Loucy (cell line): Measurements from ENCODE around the gene BICD2.

Experiments used
- EZH2phosphoT487 ChIP-seq: fragments of 200-600 bp; IDR thresholded peaks from 2 replicates; pipeline ENCODE4 v1.6.1; 2018; ENCODE audit warnings: antibody characterized with exemption, mild to moderate bottlenecking, moderate library complexity, borderline replicate concordance
- TF ChIP-seq, protein P1 (sequence below): fragments of 200-600 bp; sonication (generic); conservative IDR thresholded peaks from 2 replicates; pipeline ENCODE4 v1.5.1; 2014; ENCODE audit warnings: mild to moderate bottlenecking, antibody characterized with exemption, low read length

DNA sequence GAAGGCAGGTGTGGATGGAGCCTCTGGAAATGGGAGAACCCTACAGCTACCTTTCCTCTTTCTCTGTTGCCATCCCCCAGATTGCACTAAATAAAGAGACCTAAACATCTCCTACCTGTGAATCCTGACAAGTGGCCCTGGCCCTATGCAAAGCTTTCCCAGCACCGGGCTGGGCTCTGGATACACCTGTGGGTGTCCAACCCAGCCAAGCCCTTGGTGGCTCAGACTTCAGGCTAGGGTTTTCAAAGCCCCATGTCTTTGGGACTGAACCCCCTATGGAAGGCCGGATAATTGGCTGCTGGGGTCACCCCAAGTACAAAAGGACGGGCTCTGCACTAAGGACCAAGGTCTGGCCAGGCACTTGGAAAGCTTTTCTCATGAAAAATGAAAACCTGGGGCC lies 50.6 kb downstream of the BICD2 start:
- TF ChIP-seq, protein P1, sequence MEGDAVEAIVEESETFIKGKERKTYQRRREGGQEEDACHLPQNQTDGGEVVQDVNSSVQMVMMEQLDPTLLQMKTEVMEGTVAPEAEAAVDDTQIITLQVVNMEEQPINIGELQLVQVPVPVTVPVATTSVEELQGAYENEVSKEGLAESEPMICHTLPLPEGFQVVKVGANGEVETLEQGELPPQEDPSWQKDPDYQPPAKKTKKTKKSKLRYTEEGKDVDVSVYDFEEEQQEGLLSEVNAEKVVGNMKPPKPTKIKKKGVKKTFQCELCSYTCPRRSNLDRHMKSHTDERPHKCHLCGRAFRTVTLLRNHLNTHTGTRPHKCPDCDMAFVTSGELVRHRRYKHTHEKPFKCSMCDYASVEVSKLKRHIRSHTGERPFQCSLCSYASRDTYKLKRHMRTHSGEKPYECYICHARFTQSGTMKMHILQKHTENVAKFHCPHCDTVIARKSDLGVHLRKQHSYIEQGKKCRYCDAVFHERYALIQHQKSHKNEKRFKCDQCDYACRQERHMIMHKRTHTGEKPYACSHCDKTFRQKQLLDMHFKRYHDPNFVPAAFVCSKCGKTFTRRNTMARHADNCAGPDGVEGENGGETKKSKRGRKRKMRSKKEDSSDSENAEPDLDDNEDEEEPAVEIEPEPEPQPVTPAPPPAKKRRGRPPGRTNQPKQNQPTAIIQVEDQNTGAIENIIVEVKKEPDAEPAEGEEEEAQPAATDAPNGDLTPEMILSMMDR: no peak
- TF ChIP-seq EZH2phosphoT487: no peak
